Measurements from ENCODE around the gene ASB11. TPM values are rescaled to one million over a fixed set of nuclear protein-coding genes. Genes with fewer than 3 reads are reported as not detected.
"Not testable (repeated sequence)": the region's sequence is repeated elsewhere in the genome, so short reads cannot be mapped to it uniquely, and the experiment has no call there.

The ASB11 gene
- total and polyA plus RNA-seq, 2 donors from 2014 or later, result 0.41 TPM; not detected in 1

GRCh38 chrX:15277604-15278003 is 37.8 kb downstream of the ASB11 start:
- DNase-seq, result no peak
- Histone ChIP-seq H3K9ac (ENCODE audit: low read length in 3 of 3) (no peak overlapping the region), H3K4me1 (ENCODE audit: control insufficient read depth in 2 of 3, insufficient read depth in 2 of 3, low read depth in 1 of 3, low read length in 3 of 3) (peaks cover 0 to 5% (median 0%) of the 10 kb centered on the region in 3 donors), H3K27ac (ENCODE audit: low read depth in 2 of 2, low read length in 2 of 2) (no peak overlapping the region), H3K9me3 (ENCODE audit: control insufficient read depth in 2 of 3, insufficient read depth in 1 of 3, low read length in 3 of 3) (no peaks in the 10 kb centered on the region), H3K4me3 (ENCODE audit: low read length in 3 of 3) (no peak overlapping the region), H3K36me3 (ENCODE audit: control insufficient read depth in 2 of 3, insufficient read depth in 3 of 3, low read length in 3 of 3) (no peaks in the 10 kb centered on the region), H3K27me3 (ENCODE audit: control insufficient read depth, insufficient read depth, low read length) (peaks cover 2% of the 10 kb centered on the region)
- no peak for TF ChIP-seq CTCF (IDR thresholded peaks at IDR 0.05; ENCODE audit: borderline replicate concordance, extremely low read depth, insufficient read depth)
- FAIRE-seq, result no peak
- intact Hi-C loops (cut with DNase I), result no loop called here

- DNase-seq, result no peak
- H3K27me3 ChIP-seq (ENCODE audit: control insufficient read depth, insufficient read depth, low read length), result peaks cover 2% of the 10 kb centered on the region
- H3K4me3 ChIP-seq (ENCODE audit: low read length in 3 of 3), result no peak overlapping the region
- no peaks in the 10 kb centered on the region for H3K36me3 ChIP-seq (ENCODE audit: control insufficient read depth in 2 of 3, insufficient read depth in 3 of 3, low read length in 3 of 3)
- TF ChIP-seq CTCF (IDR thresholded peaks at IDR 0.05; ENCODE audit: borderline replicate concordance, extremely low read depth, insufficient read depth), result no peak
- peaks cover 0 to 5% (median 0%) of the 10 kb centered on the region in 3 donors for H3K4me1 ChIP-seq (ENCODE audit: control insufficient read depth in 2 of 3, insufficient read depth in 2 of 3, low read depth in 1 of 3, low read length in 3 of 3)
- no peak for FAIRE-seq
- H3K9ac ChIP-seq (ENCODE audit: low read length in 3 of 3), result no peak overlapping the region
- intact Hi-C loops (cut with DNase I), result no loop called here
- no peaks in the 10 kb centered on the region for H3K9me3 ChIP-seq (ENCODE audit: control insufficient read depth in 2 of 3, insufficient read depth in 1 of 3, low read length in 3 of 3)
- no peak overlapping the region for H3K27ac ChIP-seq (ENCODE audit: low read depth in 2 of 2, low read length in 2 of 2)
These were observed 40.5 kb downstream of the ASB11 start for GRCh38 chrX:15274946-15275345.

- H3K9me3 ChIP-seq (ENCODE audit: control insufficient read depth in 2 of 3, insufficient read depth in 1 of 3, low read length in 3 of 3); FAIRE-seq; H3K27ac ChIP-seq (ENCODE audit: low read depth in 2 of 2, low read length in 2 of 2); H3K36me3 ChIP-seq (ENCODE audit: control insufficient read depth in 2 of 3, insufficient read depth in 3 of 3, low read length in 3 of 3); H3K9ac ChIP-seq (ENCODE audit: low read length in 3 of 3); intact Hi-C loops (cut with DNase I); H3K27me3 ChIP-seq (ENCODE audit: control insufficient read depth, insufficient read depth, low read length); H3K4me3 ChIP-seq (ENCODE audit: low read length in 3 of 3); DNase-seq; H3K4me1 ChIP-seq (ENCODE audit: control insufficient read depth in 2 of 3, insufficient read depth in 2 of 3, low read depth in 1 of 3, low read length in 3 of 3): not testable (repeated sequence)
These were observed 42.2 kb downstream of the ASB11 start for GRCh38 chrX:15273275-15273674.

GRCh38 chrX:15271757-15272156 is 43.7 kb downstream of the ASB11 start:
- no peak for FAIRE-seq
- intact Hi-C loops (cut with DNase I), result no loop called here
- TF ChIP-seq CTCF (IDR thresholded peaks at IDR 0.05; ENCODE audit: borderline replicate concordance, extremely low read depth, insufficient read depth), result no peak
- Histone ChIP-seq H3K9me3 (ENCODE audit: control insufficient read depth in 2 of 3, insufficient read depth in 1 of 3, low read length in 3 of 3) (no peaks in the 10 kb centered on the region), H3K4me3 (ENCODE audit: low read length in 3 of 3) (no peak overlapping the region), H3K4me1 (ENCODE audit: control insufficient read depth in 2 of 3, insufficient read depth in 2 of 3, low read depth in 1 of 3, low read length in 3 of 3) (no peaks in the 10 kb centered on the region), H3K36me3 (ENCODE audit: control insufficient read depth in 2 of 3, insufficient read depth in 3 of 3, low read length in 3 of 3) (no peaks in the 10 kb centered on the region), H3K9ac (ENCODE audit: low read length in 3 of 3) (no peak overlapping the region), H3K27ac (ENCODE audit: low read depth in 2 of 2, low read length in 2 of 2) (no peak overlapping the region), H3K27me3 (ENCODE audit: control insufficient read depth, insufficient read depth, low read length) (peaks cover 2% of the 10 kb centered on the region)
- no peak for DNase-seq
